Measurements from ENCODE around the gene MCM3. TPM values are rescaled to one million over a fixed set of nuclear protein-coding genes. Genes with fewer than 3 reads are reported as not detected.

MCM3 gene
- total and polyA plus RNA-seq, 4 experiments from 2014 or later, result 46.2 to 58.1 (median 51.4) TPM

GRCh38 chr6:52283111-52283510 is 1.4 kb downstream of the MCM3 start:
- ChIA-PET POLR2A (ENCODE audit: partially characterized antibody) (interaction anchor here (1.2 to 9.1 kb wide), 7 partner anchors 14 to 116 kb away, joined by 3 to 165 read pairs (median 78); partner anchors contain the start of gene PAQR8), CTCF (ENCODE audit: partially characterized antibody) (interaction anchor here (0.5 to 9.6 kb wide), 15 partner anchors 10 to 786 kb away, joined by 3 to 287 read pairs (median 7); partner anchors contain the start of genes PAQR8 and TRAM2)
- Histone ChIP-seq H3K27me3 (ENCODE audit: insufficient read depth, low read length) (no peaks in the 10 kb centered on the region), H3K36me3 (ENCODE audit: insufficient read depth, low read length) (peaks cover 41% of the 10 kb centered on the region), H3K9me3 (ENCODE audit: control insufficient read depth in 1 of 2, low read length in 2 of 2) (no peaks in the 10 kb centered on the region), H3K4me3 (ENCODE audit: low read length in 2 of 2) (peak overlapping the region in 1 of 2 donors; percentile 77), H3K4me1 (ENCODE audit: insufficient read depth, low read length) (peaks cover 47% of the 10 kb centered on the region), H3K27ac (ENCODE audit: low read depth, low read length) (no peak overlapping the region)
- intact Hi-C loops (cut with micrococcal nuclease), result loop anchor here (5.0 kb wide), 1 partner anchor 1054 kb away; no protein-coding TSS in a partner anchor
- Mint-ChIP-seq H3K4me3 (peak overlapping the region in 6 of 8 donors; percentile 55 to 80 (median 65)), H3K36me3 (peaks cover 41 to 46% of the 10 kb centered on the region in 2 donors), H3K27me3 (no peaks in the 10 kb centered on the region), H3K9me3 (no peaks in the 10 kb centered on the region), H3K4me1 (peaks cover 30 to 48% (median 35%) of the 10 kb centered on the region in 4 donors), H3K27ac (peak overlapping the region in 3 of 7 donors; percentile 6 to 27 (median 14))
- no peak for DNase-seq

GRCh38 chr6:52276130-52276529 is 8.4 kb downstream of the MCM3 start:
- no peak overlapping the region for H3K27ac Mint-ChIP-seq
- ChIA-PET CTCF (ENCODE audit: partially characterized antibody) (interaction anchor here (1.1 to 1.8 kb wide), 3 partner anchors 9 to 125 kb away, joined by 3 to 12 read pairs (median 7); partner anchors contain the start of gene MCM3), POLR2A (ENCODE audit: partially characterized antibody) (interaction anchor here (0.9 kb wide), 1 partner anchor 9 kb away, joined by 3 read pairs; the partner anchor contains the start of gene MCM3)
- DNase-seq, result no peak
- peaks cover 66 to 89% of the 10 kb centered on the region in 2 donors for H3K36me3 Mint-ChIP-seq
- Histone ChIP-seq H3K4me3 (ENCODE audit: low read length in 2 of 2) (no peak overlapping the region), H3K9me3 (ENCODE audit: control insufficient read depth in 1 of 2, low read length in 2 of 2) (no peaks in the 10 kb centered on the region), H3K4me1 (ENCODE audit: insufficient read depth, low read length) (no peaks in the 10 kb centered on the region), H3K27me3 (ENCODE audit: insufficient read depth, low read length) (no peaks in the 10 kb centered on the region), H3K27ac (ENCODE audit: low read depth, low read length) (no peak overlapping the region), H3K36me3 (ENCODE audit: insufficient read depth, low read length) (peaks cover 81% of the 10 kb centered on the region)
- H3K4me3 Mint-ChIP-seq, result no peak overlapping the region
- peaks cover 2 to 17% (median 8%) of the 10 kb centered on the region in 4 donors for H3K4me1 Mint-ChIP-seq
- no peaks in the 10 kb centered on the region for H3K9me3 Mint-ChIP-seq
- no peaks in the 10 kb centered on the region for H3K27me3 Mint-ChIP-seq
- intact Hi-C loops (cut with micrococcal nuclease), result no loop called here

GRCh38 chr6:52271852-52272460 is 12.6 kb downstream of the MCM3 start:
- H3K27me3 ChIP-seq (ENCODE audit: insufficient read depth, low read length), result no peaks in the 10 kb centered on the region
- H3K27ac ChIP-seq (ENCODE audit: low read depth, low read length), result no peak overlapping the region
- H3K4me3 ChIP-seq (ENCODE audit: low read length in 2 of 2), result no peak overlapping the region
- no peaks in the 10 kb centered on the region for H3K27me3 Mint-ChIP-seq
- H3K36me3 ChIP-seq (ENCODE audit: insufficient read depth, low read length), result peaks cover 77% of the 10 kb centered on the region
- H3K4me1 ChIP-seq (ENCODE audit: insufficient read depth, low read length), result no peaks in the 10 kb centered on the region
- peaks cover 60 to 90% of the 10 kb centered on the region in 2 donors for H3K36me3 Mint-ChIP-seq
- no peaks in the 10 kb centered on the region for H3K9me3 Mint-ChIP-seq
- DNase-seq, result no peak
- H3K4me3 Mint-ChIP-seq, result no peak overlapping the region
- peak overlapping the region in 1 of 7 donors; percentile 58 for H3K27ac Mint-ChIP-seq
- peaks cover 0 to 7% (median 3%) of the 10 kb centered on the region in 4 donors for H3K4me1 Mint-ChIP-seq
- H3K9me3 ChIP-seq (ENCODE audit: control insufficient read depth in 1 of 2, low read length in 2 of 2), result no peaks in the 10 kb centered on the region
- intact Hi-C loops (cut with micrococcal nuclease), result no loop called here
- POLR2A ChIA-PET (ENCODE audit: partially characterized antibody), result no interaction called here
- CTCF ChIA-PET (ENCODE audit: partially characterized antibody), result interaction anchor here (1.1 to 2.3 kb wide), 2 partner anchors 9 to 12 kb away, joined by 5 to 14 read pairs; partner anchors contain the start of gene MCM3

GRCh38 chr6:52263709-52264540 is 20.6 kb downstream of the MCM3 start:
- H3K36me3 ChIP-seq (ENCODE audit: insufficient read depth, low read length), result peaks cover 47% of the 10 kb centered on the region
- no peaks in the 10 kb centered on the region for H3K27me3 Mint-ChIP-seq
- CTCF ChIA-PET (ENCODE audit: partially characterized antibody), result interaction anchor here (0.7 to 5.3 kb wide), 35 partner anchors 8 to 397 kb away, joined by 3 to 50 read pairs (median 5); partner anchors contain the start of gene MCM3

GRCh38 chr6:52262620-52263344 is 21.8 kb downstream of the MCM3 start:
- ChIA-PET POLR2A (ENCODE audit: partially characterized antibody) (interaction anchor here (1.0 to 1.1 kb wide), 2 partner anchors 127 to 199 kb away, joined by 3 read pairs; no protein-coding TSS in a partner anchor), CTCF (ENCODE audit: partially characterized antibody) (interaction anchor here (0.6 to 5.3 kb wide), 34 partner anchors 7 to 398 kb away, joined by 3 to 50 read pairs (median 4); partner anchors contain the start of genes MCM3 and PAQR8)
- peaks cover 3 to 11% (median 6%) of the 10 kb centered on the region in 4 donors for H3K4me1 Mint-ChIP-seq
- no peaks in the 10 kb centered on the region for H3K27me3 Mint-ChIP-seq
- intact Hi-C loops (cut with micrococcal nuclease), result loop anchor here (1.0 to 10.0 kb wide), 2 partner anchors 401 to 408 kb away; no protein-coding TSS in a partner anchor
- no peak overlapping the region for H3K4me3 ChIP-seq (ENCODE audit: low read length in 2 of 2)
- H3K9me3 Mint-ChIP-seq, result no peaks in the 10 kb centered on the region
- no peaks in the 10 kb centered on the region for H3K9me3 ChIP-seq (ENCODE audit: control insufficient read depth in 1 of 2, low read length in 2 of 2)
- no peak overlapping the region for H3K27ac ChIP-seq (ENCODE audit: low read depth, low read length)
- peak overlapping the region in 1 of 7 donors; percentile 42 for H3K27ac Mint-ChIP-seq
- H3K4me1 ChIP-seq (ENCODE audit: insufficient read depth, low read length), result no peaks in the 10 kb centered on the region
- DNase-seq, result no peak
- peak overlapping the region in 1 of 8 donors; percentile 2 for H3K4me3 Mint-ChIP-seq
- peaks cover 35% of the 10 kb centered on the region for H3K36me3 ChIP-seq (ENCODE audit: insufficient read depth, low read length)
- no peaks in the 10 kb centered on the region for H3K27me3 ChIP-seq (ENCODE audit: insufficient read depth, low read length)
- peaks cover 30 to 55% of the 10 kb centered on the region in 2 donors for H3K36me3 Mint-ChIP-seq

More at GRCh38 chr6:52263709-52264540, 20.6 kb downstream of the MCM3 start:
- no peak overlapping the region for H3K27ac ChIP-seq (ENCODE audit: low read depth, low read length)
- no peaks in the 10 kb centered on the region for H3K27me3 ChIP-seq (ENCODE audit: insufficient read depth, low read length)
- peak overlapping the region in 5 of 7 donors; percentile 15 to 73 (median 33) for H3K27ac Mint-ChIP-seq
- POLR2A ChIA-PET (ENCODE audit: partially characterized antibody), result interaction anchor here (0.6 to 1.0 kb wide), 3 partner anchors 21 to 387 kb away, joined by 3 read pairs; partner anchors contain the start of gene MCM3
- peaks cover 39 to 66% of the 10 kb centered on the region in 2 donors for H3K36me3 Mint-ChIP-seq
- peaks cover 3 to 11% (median 6%) of the 10 kb centered on the region in 4 donors for H3K4me1 Mint-ChIP-seq
- H3K4me3 Mint-ChIP-seq, result no peak overlapping the region
- intact Hi-C loops (cut with micrococcal nuclease), result loop anchor here (1.0 to 10.0 kb wide), 2 partner anchors 399 to 409 kb away; no protein-coding TSS in a partner anchor
- H3K9me3 ChIP-seq (ENCODE audit: control insufficient read depth in 1 of 2, low read length in 2 of 2), result no peaks in the 10 kb centered on the region
- H3K9me3 Mint-ChIP-seq, result no peaks in the 10 kb centered on the region
- no peaks in the 10 kb centered on the region for H3K4me1 ChIP-seq (ENCODE audit: insufficient read depth, low read length)
- peak; percentile 63 to 67 (median 64) for DNase-seq
- H3K4me3 ChIP-seq (ENCODE audit: low read length in 2 of 2), result no peak overlapping the region

- Mint-ChIP-seq H3K4me1 (peaks cover 3 to 11% (median 6%) of the 10 kb centered on the region in 4 donors), H3K9me3 (no peaks in the 10 kb centered on the region), H3K4me3 (no peak overlapping the region), H3K36me3 (peaks cover 17 to 41% of the 10 kb centered on the region in 2 donors), H3K27ac (peak overlapping the region in 2 of 7 donors; percentile 14 to 36), H3K27me3 (no peaks in the 10 kb centered on the region)
- Histone ChIP-seq H3K4me1 (ENCODE audit: insufficient read depth, low read length) (no peaks in the 10 kb centered on the region), H3K36me3 (ENCODE audit: insufficient read depth, low read length) (peaks cover 24% of the 10 kb centered on the region), H3K9me3 (ENCODE audit: control insufficient read depth in 1 of 2, low read length in 2 of 2) (no peaks in the 10 kb centered on the region), H3K27me3 (ENCODE audit: insufficient read depth, low read length) (no peaks in the 10 kb centered on the region), H3K27ac (ENCODE audit: low read depth, low read length) (no peak overlapping the region), H3K4me3 (ENCODE audit: low read length in 2 of 2) (no peak overlapping the region)
- CTCF ChIA-PET (ENCODE audit: partially characterized antibody), result interaction anchor here (1.0 to 5.3 kb wide), 9 partner anchors 8 to 390 kb away, joined by 4 to 50 read pairs (median 6); partner anchors contain the start of gene MCM3
- intact Hi-C loops (cut with micrococcal nuclease), result loop anchor here (10.0 kb wide), 1 partner anchor 406 kb away; no protein-coding TSS in a partner anchor
- no peak for DNase-seq
- POLR2A ChIA-PET (ENCODE audit: partially characterized antibody), result interaction anchor here (0.5 kb wide), 1 partner anchor 78 kb away, joined by 3 read pairs; no protein-coding TSS in a partner anchor
Observed at GRCh38 chr6:52261229-52261628, 23.3 kb downstream of the MCM3 start.

Measured in CD4-positive, alpha-beta memory T cell (primary cell).